Measurements from ENCODE around the gene TENT5C. TPM values are rescaled to one million over a fixed set of nuclear protein-coding genes. Genes with fewer than 3 reads are reported as not detected.

TENT5C gene
- 0.69 and 1.7 TPM in 2 replicates for total RNA-seq

DNA sequence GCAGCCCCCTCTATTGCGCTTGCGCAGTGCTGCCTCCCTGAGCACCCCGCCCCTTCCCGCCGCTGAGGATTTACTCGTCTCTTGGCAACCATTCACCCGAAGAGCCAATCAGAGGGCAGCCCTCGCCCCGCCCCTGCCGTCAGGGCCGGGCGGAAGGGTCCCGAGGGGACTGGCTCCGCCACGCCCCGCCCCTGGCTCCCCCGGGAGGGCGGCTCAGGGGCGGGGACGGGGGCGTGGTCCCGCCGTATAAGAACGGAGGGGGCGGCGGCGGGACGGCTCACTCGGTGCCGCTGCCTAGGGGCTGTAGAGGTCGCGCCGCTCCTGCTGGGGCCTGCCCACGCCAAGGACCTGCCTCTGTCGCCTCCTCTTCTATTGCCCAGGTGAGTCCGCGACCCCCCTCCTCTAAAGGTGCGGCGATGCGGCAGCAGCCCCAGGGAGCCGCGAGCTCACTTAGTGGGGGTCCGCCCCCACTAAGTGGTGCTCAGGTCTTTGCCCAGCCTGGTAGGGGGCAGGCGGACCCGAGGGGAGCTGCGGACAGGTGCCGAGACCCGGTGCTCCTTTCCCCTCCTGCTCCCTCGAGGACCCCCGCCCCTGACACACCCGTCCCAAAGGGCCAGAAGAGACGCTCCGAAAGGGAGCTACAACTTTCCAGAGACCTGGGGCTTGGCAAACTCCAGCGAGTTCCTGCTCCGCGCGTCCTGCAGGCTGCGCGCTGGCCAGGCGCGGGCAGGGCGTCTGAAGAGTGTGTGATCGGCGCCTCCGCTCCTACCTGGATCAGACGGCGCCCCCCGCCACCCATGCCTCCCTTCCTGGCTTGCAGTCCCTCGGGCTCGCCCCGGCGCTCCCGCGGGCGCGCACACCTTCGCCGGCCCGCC lies at the start of gene TENT5C:
TSS of gene TENT5C (plus strand) at position 275 of the 875 bp plus-strand sequence. CDS start 16,821 bp downstream, outside the sequence.

Other genes starting within 250 kb of the TENT5C start
- gene MAN1A2, start 238.6 kb upstream of the TENT5C start, total RNA-seq: 44.4 and 49.5 TPM in 2 replicates